Breast epithelium (tissue), 3 donors: Measurements from ENCODE around the gene GNG8.

Experiments used
- POLR2A ChIP-seq: fragments of 450-650 bp; IDR thresholded peaks from one replicate; pipeline ENCODE4 v1.6.1; 2016; ENCODE audit warnings: antibody characterized with exemption, mild to moderate bottlenecking, moderate library complexity
- POLR2AphosphoS5 ChIP-seq, 3 donors: sonication (generic); formaldehyde crosslinking; IDR thresholded peaks; one replicate each; pipeline ENCODE4 v1.6.1; 2017; ENCODE audit warnings: antibody characterized with exemption in 3 of 3
- TF ChIP-seq, protein P1 (sequence below), 3 donors: fragments of 450-650 bp; IDR thresholded peaks; one replicate each; pipeline ENCODE4 v1.5.1; 2016 to 2017; ENCODE audit warnings: antibody characterized with exemption in 3 of 3, mild to moderate bottlenecking in 3 of 3, moderate library complexity in 3 of 3

DNA sequence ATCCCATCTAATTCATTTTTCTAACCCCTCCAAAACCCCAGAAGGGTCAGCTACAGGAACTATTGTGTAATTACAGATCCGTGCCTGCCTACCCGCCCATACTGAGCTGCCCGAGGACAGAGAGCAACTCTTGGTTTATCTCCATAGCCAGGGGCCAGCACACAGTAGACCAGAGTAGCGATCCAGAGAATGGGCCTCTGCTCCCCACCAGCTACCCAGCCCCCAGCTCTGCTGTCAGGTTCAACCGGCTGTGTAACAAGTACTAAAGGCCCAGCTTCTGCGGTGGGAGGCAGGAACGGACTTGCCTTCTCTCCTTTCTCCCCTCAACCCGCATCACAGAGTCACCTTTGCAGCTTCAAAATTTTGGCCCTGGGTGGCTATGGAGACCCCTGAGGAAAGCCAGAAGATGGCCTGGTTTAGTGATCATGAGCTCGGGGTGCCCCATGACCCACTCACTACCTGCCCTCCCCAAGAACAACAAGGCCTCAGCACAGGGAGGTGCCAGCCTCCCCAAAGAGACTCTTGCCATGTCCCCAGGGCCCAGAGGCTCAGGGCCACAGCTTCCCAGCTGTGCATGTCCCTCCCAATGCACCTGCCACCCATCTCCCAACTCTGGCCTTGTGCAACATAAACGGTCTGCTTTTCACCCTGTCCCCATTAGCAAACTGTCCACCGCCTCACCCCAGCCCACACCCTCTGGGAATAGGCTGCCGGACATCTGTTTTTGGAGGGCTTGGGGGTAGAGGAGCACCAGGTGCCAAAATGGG lies 29.1 kb downstream of the GNG8 start:
- TF ChIP-seq, protein P1, sequence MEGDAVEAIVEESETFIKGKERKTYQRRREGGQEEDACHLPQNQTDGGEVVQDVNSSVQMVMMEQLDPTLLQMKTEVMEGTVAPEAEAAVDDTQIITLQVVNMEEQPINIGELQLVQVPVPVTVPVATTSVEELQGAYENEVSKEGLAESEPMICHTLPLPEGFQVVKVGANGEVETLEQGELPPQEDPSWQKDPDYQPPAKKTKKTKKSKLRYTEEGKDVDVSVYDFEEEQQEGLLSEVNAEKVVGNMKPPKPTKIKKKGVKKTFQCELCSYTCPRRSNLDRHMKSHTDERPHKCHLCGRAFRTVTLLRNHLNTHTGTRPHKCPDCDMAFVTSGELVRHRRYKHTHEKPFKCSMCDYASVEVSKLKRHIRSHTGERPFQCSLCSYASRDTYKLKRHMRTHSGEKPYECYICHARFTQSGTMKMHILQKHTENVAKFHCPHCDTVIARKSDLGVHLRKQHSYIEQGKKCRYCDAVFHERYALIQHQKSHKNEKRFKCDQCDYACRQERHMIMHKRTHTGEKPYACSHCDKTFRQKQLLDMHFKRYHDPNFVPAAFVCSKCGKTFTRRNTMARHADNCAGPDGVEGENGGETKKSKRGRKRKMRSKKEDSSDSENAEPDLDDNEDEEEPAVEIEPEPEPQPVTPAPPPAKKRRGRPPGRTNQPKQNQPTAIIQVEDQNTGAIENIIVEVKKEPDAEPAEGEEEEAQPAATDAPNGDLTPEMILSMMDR (IDR thresholded peaks at IDR 0.05): no peak
- TF ChIP-seq POLR2AphosphoS5 (IDR thresholded peaks at IDR 0.05) (no peak), POLR2A (no peak)
